Epithelial cell of proximal tubule (primary cell): ENCODE results near the gene UHRF2. TPM values are rescaled to one million over a fixed set of nuclear protein-coding genes. Genes with fewer than 3 reads are reported as not detected.

Experiments
- DNase-seq: peaks from one replicate; pipeline ENCODE4 v3.0.0-alpha.2; 2011; ENCODE audit warnings: low read depth
- H3K4me3 ChIP-seq: 2 replicates; pipeline ENCODE4 v1.5.1; 2011; ENCODE audit warnings: low read depth, mild to moderate bottlenecking, low read length
- CTCF ChIP-seq: conservative IDR thresholded peaks from 2 replicates; pipeline ENCODE4 v1.5.1; 2012; ENCODE audit warnings: low read depth, mild to moderate bottlenecking, low read length
- total RNA-seq: library from RNA; depleted of rRNA; stranded (reverse); fragments of >200 nt; gene quantifications from 2 replicates; pipeline ENCODE4 v1.2.3, GENCODE V29; 2015

The UHRF2 gene
- total RNA-seq, 1 donor from 2014 or later: 36.9 TPM

- H3K4me3 ChIP-seq: no peak overlapping the region
- no peak for DNase-seq
- no peak for TF ChIP-seq CTCF
Measured at GRCh38 chr9:6501526-6502210, 88.7 kb downstream of the UHRF2 start.

- no peak for TF ChIP-seq CTCF
- H3K4me3 ChIP-seq: no peak overlapping the region
- no peak for DNase-seq
Measured at GRCh38 chr9:6502399-6502798, 89.4 kb downstream of the UHRF2 start.

- no peak overlapping the region for H3K4me3 ChIP-seq
- TF ChIP-seq CTCF: no peak
- DNase-seq: no peak
Measured at GRCh38 chr9:6506571-6506970, 93.6 kb downstream of the UHRF2 start.

GRCh38 chr9:6512085-6512657 lies 99.2 kb downstream of the UHRF2 start:
- no peak for TF ChIP-seq CTCF
- no peak for DNase-seq
- H3K4me3 ChIP-seq: no peak overlapping the region

GRCh38 chr9:6522263-6522662 lies 109.3 kb downstream of the UHRF2 start:
- DNase-seq: no peak
- TF ChIP-seq CTCF: no peak

GRCh38 chr9:6525326-6526045 lies 112.5 kb downstream of the UHRF2 start:
- TF ChIP-seq CTCF: no peak
- no peak for DNase-seq
- no peak overlapping the region for H3K4me3 ChIP-seq

More at GRCh38 chr9:6522263-6522662, 109.3 kb downstream of the UHRF2 start:
- no peak overlapping the region for H3K4me3 ChIP-seq
